ENCODE data around the gene IFNA6. TPM values are rescaled to one million over a fixed set of nuclear protein-coding genes. Genes with fewer than 3 reads are reported as not detected.

Gene IFNA6
- total RNA-seq, 2 donors from 2014 or later: not detected

Other genes starting within 250 kb of the IFNA6 start
- gene IFNW1, start 209.1 kb downstream of the IFNA6 start, total RNA-seq: not detected
- not detected for gene IFNA21, start 184.2 kb downstream of the IFNA6 start, total RNA-seq
- gene IFNA4, start 163.3 kb downstream of the IFNA6 start, total RNA-seq: not detected
- gene IFNA7, start 148.7 kb downstream of the IFNA6 start, total RNA-seq: not detected
- not detected for gene IFNA10, start 143.7 kb downstream of the IFNA6 start, total RNA-seq
- not detected for gene IFNA16, start 133.6 kb downstream of the IFNA6 start, total RNA-seq
- gene IFNA17, start 122.7 kb downstream of the IFNA6 start, total RNA-seq: not detected
- gene IFNA14, start 110.9 kb downstream of the IFNA6 start, total RNA-seq: not detected
- gene IFNA5, start 45.6 kb downstream of the IFNA6 start, total RNA-seq: not detected
- 10 to 100 TPM; 19.0 to 23.7 TPM for gene KLHL9, start 15.5 kb downstream of the IFNA6 start, total RNA-seq
- not detected for gene IFNA13, start 17.2 kb upstream of the IFNA6 start, total RNA-seq
- gene IFNA2, start 34.5 kb upstream of the IFNA6 start, total RNA-seq: not detected
- not detected for gene IFNA8, start 58.2 kb upstream of the IFNA6 start, total RNA-seq
- gene IFNA1, start 89.6 kb upstream of the IFNA6 start, total RNA-seq: not detected
- gene IFNE, start 131.4 kb upstream of the IFNA6 start, total RNA-seq: not detected